Choroid plexus epithelial cell (primary cell): Measurements from ENCODE around the gene TCF19.

ENCODE experiments used
- DNase-seq: peaks from one replicate; pipeline ENCODE4 v3.0.0-alpha.2; 2010; ENCODE audit warnings: low read depth
- H3K4me3 ChIP-seq: 2 replicates; pipeline ENCODE4 v1.5.1; 2011; ENCODE audit warnings: low read depth, mild to moderate bottlenecking, control low read depth, low read length, moderate library complexity
- CTCF ChIP-seq: conservative IDR thresholded peaks from 2 replicates; pipeline ENCODE4 v1.5.1; 2011; ENCODE audit warnings: low read depth, mild to moderate bottlenecking, control low read depth, inconsistent platforms, low read length, moderate library complexity

TCF19 gene

GRCh38 chr6:31158140-31158862, at the start of gene TCF19:
TCF19 (plus strand) TSS chr6:31158589; CDS start chr6:31159470, 881 bp downstream.
- TF ChIP-seq CTCF: no peak
- peak; percentile 99 for DNase-seq
- H3K4me3 ChIP-seq: peak within 1 kb of the TSS; percentile 76

GRCh38 chr6:31110825-31111582, 47.4 kb upstream of the TCF19 start:
- TF ChIP-seq CTCF: no peak
- no peak for DNase-seq
- H3K4me3 ChIP-seq: no peak overlapping the region

- no peak for DNase-seq
- H3K4me3 ChIP-seq: no peak overlapping the region
- no peak for TF ChIP-seq CTCF
These were observed 46.7 kb upstream of the TCF19 start for GRCh38 chr6:31111712-31112111.

GRCh38 chr6:31112478-31112877, 45.9 kb upstream of the TCF19 start, which contains the start of gene C6orf15:
C6orf15 (minus strand) TSS chr6:31112575; CDS start chr6:31112555, 20 bp downstream.
- no peak within 1 kb of the TSS for H3K4me3 ChIP-seq
- TF ChIP-seq CTCF: no peak
- no peak for DNase-seq

- no peak overlapping the region for H3K4me3 ChIP-seq
- peak; percentile 53 for DNase-seq
- no peak for TF ChIP-seq CTCF
These were observed 44.4 kb upstream of the TCF19 start for GRCh38 chr6:31113861-31114540.

GRCh38 chr6:31114541-31114878, 43.9 kb upstream of the TCF19 start, which contains the start of gene PSORS1C1:
PSORS1C1 (plus strand) TSS chr6:31114800; CDS start chr6:31129633, 14,833 bp downstream.
- no peak for TF ChIP-seq CTCF
- DNase-seq: peak; percentile 89
- peak within 1 kb of the TSS; percentile 22 for H3K4me3 ChIP-seq
